ENCODE results near the gene FMR1NB.

- TF ChIP-seq ZNF292 (tag by site-specific recombination; IDR thresholded peaks at IDR 0.05; ENCODE audit: borderline replicate concordance, low read depth) (no peak), CTCF (tag by site-specific recombination; IDR thresholded peaks at IDR 0.05) (no peak)
Observed at GRCh38 chrX:147962476-147962875, 18.7 kb upstream of the FMR1NB start.
